WTC11 (cell line): ENCODE measurements around the gene EML6. TPM values are rescaled to one million over a fixed set of nuclear protein-coding genes. Genes with fewer than 3 reads are reported as not detected.

Experiments
- ATAC-seq: fragments of 200-7000 bp; cut with Tn5 transposase; 2 replicates; pipeline ENCODE4 v1.10.0; 2021; ENCODE audit warnings: mild to moderate bottlenecking, moderate library complexity
- CTCF ChIA-PET: fragments of 300-600 bp; sonication (Branson Sonifier 250); formaldehyde crosslinking; loops from one replicate; lab custom pipeline; 2021; ENCODE audit warnings: antibody characterized with exemption; lab: Charles Lee
- POLR2A ChIA-PET: fragments of 350-600 bp; sonication (Branson Sonifier 250); formaldehyde crosslinking; loops from one replicate; lab custom pipeline; 2021; ENCODE audit warnings: antibody characterized with exemption; lab: Charles Lee
- DNase-seq: peaks from one replicate; pipeline ENCODE4 v3.0.0; 2021; ENCODE audit warnings: low spot score
- H3K27ac Mint-ChIP-seq: 2 replicates; pipeline ENCODE4 v1.8.0; 2021; ENCODE audit warnings: mixed read lengths
- H3K27me3 Mint-ChIP-seq: 2 replicates; pipeline ENCODE4 v1.8.0; 2021; ENCODE audit warnings: low read depth, mild to moderate bottlenecking, moderate library complexity, mixed read lengths
- H3K36me3 Mint-ChIP-seq: 2 replicates; pipeline ENCODE4 v1.8.0; 2021; ENCODE audit warnings: mixed read lengths
- H3K4me1 Mint-ChIP-seq: 2 replicates; pipeline ENCODE4 v1.8.0; 2022; ENCODE audit warnings: mixed read lengths
- H3K4me3 Mint-ChIP-seq: 2 replicates; pipeline ENCODE4 v1.8.0; 2021; ENCODE audit warnings: mild to moderate bottlenecking, moderate library complexity, mixed read lengths
- H3K9me3 Mint-ChIP-seq: 2 replicates; pipeline ENCODE4 v1.8.0; 2021; ENCODE audit warnings: mixed read lengths
- ATF3 ChIP-seq: sonication (generic); formaldehyde crosslinking; conservative IDR thresholded peaks from 2 replicates; pipeline ENCODE4 v1.8.1; 2022; ENCODE audit warnings: mild to moderate bottlenecking, missing genetic modification reagents
- ATF6 ChIP-seq: sonication (generic); formaldehyde crosslinking; IDR thresholded peaks from 2 replicates; pipeline ENCODE4 v1.8.1; 2023; ENCODE audit warnings: mild to moderate bottlenecking, missing genetic modification reagents
- CREM ChIP-seq: sonication (generic); formaldehyde crosslinking; IDR thresholded peaks from 2 replicates; pipeline ENCODE4 v1.8.1; 2022; ENCODE audit warnings: mild to moderate bottlenecking, missing genetic modification reagents, moderate library complexity
- E2F1 ChIP-seq: sonication (generic); formaldehyde crosslinking; IDR thresholded peaks from 2 replicates; pipeline ENCODE4 v1.8.0; 2022; ENCODE audit warnings: mild to moderate bottlenecking, missing genetic modification reagents
- EMX1 ChIP-seq: fragments of 250-450 bp; sonication (Bioruptor Pico); IDR thresholded peaks from 2 replicates; pipeline ENCODE4 v1.8.0; 2021; ENCODE audit warnings: mild to moderate bottlenecking
- FOXP4 ChIP-seq: sonication (generic); formaldehyde crosslinking; IDR thresholded peaks from 2 replicates; pipeline ENCODE4 v1.8.0; 2022; ENCODE audit warnings: mild to moderate bottlenecking, missing genetic modification reagents
- GABPB1 ChIP-seq: sonication (generic); formaldehyde crosslinking; IDR thresholded peaks from 2 replicates; pipeline ENCODE4 v1.8.1; 2023; ENCODE audit warnings: mild to moderate bottlenecking, missing genetic modification reagents
- GRHL2 ChIP-seq: fragments of 250-450 bp; sonication (Bioruptor Pico); IDR thresholded peaks from 2 replicates; pipeline ENCODE4 v1.8.0; 2022; ENCODE audit warnings: mild to moderate bottlenecking, moderate library complexity; ENCODE audit not compliant: insufficient replicate concordance, severe bottlenecking
- HMGXB4 ChIP-seq: sonication (generic); formaldehyde crosslinking; IDR thresholded peaks from 2 replicates; pipeline ENCODE4 v1.8.1; 2023; ENCODE audit warnings: mild to moderate bottlenecking, moderate library complexity, missing genetic modification reagents
- IRF1 ChIP-seq: sonication (generic); formaldehyde crosslinking; IDR thresholded peaks from 2 replicates; pipeline ENCODE4 v1.8.0; 2023; ENCODE audit warnings: missing genetic modification reagents
- JAZF1 ChIP-seq: fragments of 250-450 bp; sonication (Bioruptor Pico); IDR thresholded peaks from 2 replicates; pipeline ENCODE4 v1.9.0; 2021; ENCODE audit warnings: moderate library complexity, mild to moderate bottlenecking, inconsistent platforms
- JUN ChIP-seq: sonication (generic); formaldehyde crosslinking; IDR thresholded peaks from 2 replicates; pipeline ENCODE4 v1.8.0; 2023; ENCODE audit warnings: mild to moderate bottlenecking, missing genetic modification reagents
- NFYB ChIP-seq: sonication (generic); formaldehyde crosslinking; conservative IDR thresholded peaks from 2 replicates; pipeline ENCODE4 v1.8.0; 2022; ENCODE audit warnings: low read depth, missing genetic modification reagents
- NR1H2 ChIP-seq: sonication (generic); formaldehyde crosslinking; IDR thresholded peaks from 2 replicates; pipeline ENCODE4 v1.9.0; 2021; ENCODE audit warnings: mild to moderate bottlenecking, moderate library complexity, missing genetic modification reagents
- PRDM15 ChIP-seq: sonication (generic); formaldehyde crosslinking; IDR thresholded peaks from 2 replicates; pipeline ENCODE4 v1.8.0; 2022; ENCODE audit warnings: missing genetic modification reagents
- SMAD3 ChIP-seq: sonication (generic); formaldehyde crosslinking; IDR thresholded peaks from 2 replicates; pipeline ENCODE4 v1.8.0; 2022; ENCODE audit warnings: missing genetic modification reagents, mild to moderate bottlenecking, borderline replicate concordance
- STAT6 ChIP-seq: sonication (generic); formaldehyde crosslinking; conservative IDR thresholded peaks from 2 replicates; pipeline ENCODE4 v1.8.1; 2023; ENCODE audit warnings: mild to moderate bottlenecking, low read depth, missing genetic modification reagents, moderate library complexity
- ZNF416 ChIP-seq: fragments of 250-450 bp; sonication (Bioruptor Pico); IDR thresholded peaks from 2 replicates; pipeline ENCODE4 v1.9.0; 2021; ENCODE audit warnings: mild to moderate bottlenecking, inconsistent platforms
- total RNA-seq: library from RNA; stranded (reverse); gene quantifications from 3 replicates; pipeline ENCODE4 v1.2.3, GENCODE V29; 2021

The EML6 gene
- total RNA-seq, 1 experiment from 2014 or later: 2.1 TPM

- no peak for TF ChIP-seq GABPB1 (CRISPR knock-in tag)
- TF ChIP-seq ATF3 (CRISPR knock-in tag): no peak
- TF ChIP-seq NFYB (CRISPR knock-in tag): no peak
- TF ChIP-seq NR1H2 (CRISPR knock-in tag): no peak
- TF ChIP-seq GRHL2 (CRISPR knock-in tag): no peak
- no peak for TF ChIP-seq JAZF1 (CRISPR knock-in tag)
- TF ChIP-seq JUN (CRISPR knock-in tag): no peak
- TF ChIP-seq CREM (CRISPR knock-in tag): no peak
- TF ChIP-seq SMAD3 (CRISPR knock-in tag): no peak
- TF ChIP-seq ZNF416: no peak
- TF ChIP-seq PRDM15 (CRISPR knock-in tag): no peak
- TF ChIP-seq, all 79 proteins: peak for 0
Measured at GRCh38 chr2:54787270-54787669, 63.8 kb downstream of the EML6 start (continued).

GRCh38 chr2:54787755-54788366 lies 64.4 kb downstream of the EML6 start:
- TF ChIP-seq STAT6: no peak
- no peak for TF ChIP-seq FOXP4
- TF ChIP-seq ATF3 (CRISPR knock-in tag): no peak
- TF ChIP-seq HMGXB4 (CRISPR knock-in tag): no peak
- TF ChIP-seq EMX1 (CRISPR knock-in tag): no peak
- TF ChIP-seq IRF1 (CRISPR knock-in tag): no peak
- TF ChIP-seq ATF6 (CRISPR knock-in tag): no peak
- TF ChIP-seq E2F1 (CRISPR knock-in tag): no peak
- no peaks in the 10 kb centered on the region for H3K36me3 Mint-ChIP-seq
- ChIA-PET CTCF (no interaction called here), POLR2A (no interaction called here)
- no peak for DNase-seq
- H3K27me3 Mint-ChIP-seq: no peaks in the 10 kb centered on the region
- no peak overlapping the region for H3K4me3 Mint-ChIP-seq
- H3K27ac Mint-ChIP-seq: no peak overlapping the region
- no peaks in the 10 kb centered on the region for H3K4me1 Mint-ChIP-seq
- no peaks in the 10 kb centered on the region for H3K9me3 Mint-ChIP-seq
- no peak for ATAC-seq
